ENCODE measurements around the gene DPP8. TPM values are rescaled to one million over a fixed set of nuclear protein-coding genes. Genes with fewer than 3 reads are reported as not detected.

The DPP8 gene
- total and polyA plus RNA-seq, 2 experiments from 2014 or later: 21.7 to 33.5 TPM

DNA sequence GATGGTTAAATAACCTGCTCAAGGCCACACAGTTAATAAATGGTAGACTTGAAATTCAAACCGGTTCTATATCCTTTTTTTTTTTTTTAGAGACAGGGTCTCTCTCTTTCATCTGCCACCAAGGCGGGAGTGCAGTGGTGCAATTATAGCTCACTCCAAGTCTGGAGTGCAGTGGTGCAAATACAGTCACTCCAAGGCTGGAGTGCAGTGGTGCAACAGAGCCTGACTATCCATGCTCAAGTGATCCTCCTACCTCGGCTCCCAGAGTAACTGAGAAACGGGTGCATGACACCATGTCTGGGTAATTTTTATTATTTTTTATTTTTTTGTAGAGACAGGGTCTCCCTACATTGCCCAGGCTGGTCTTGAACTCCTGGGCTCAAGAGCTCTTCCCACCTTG is 23.4 kb downstream of the DPP8 start:
- no peaks in the 10 kb centered on the region for H4K20me1 ChIP-seq (replicated peaks; ENCODE audit: insufficient read depth)
- ATAC-seq: no peak
- H2AFZ ChIP-seq: no peak overlapping the region
- no peaks in the 10 kb centered on the region for H3K9me3 Mint-ChIP-seq
- H3K27ac Mint-ChIP-seq: no peak overlapping the region
- no peaks in the 10 kb centered on the region for H3K9me2 ChIP-seq (ENCODE audit: insufficient read depth)
- TF ChIP-seq NANOG (IDR thresholded peaks at IDR 0.05; ENCODE audit: borderline replicate concordance): no peak
- TF ChIP-seq EZH2 (IDR thresholded peaks at IDR 0.05; ENCODE audit: low read depth, unreplicated experiment): no peak
- TF ChIP-seq CREB1 (CRISPR knock-in tag; IDR thresholded peaks at IDR 0.05; ENCODE audit: low read depth): no peak
- no peak for TF ChIP-seq JUNB (IDR thresholded peaks at IDR 0.05; ENCODE audit: unreplicated experiment)
- no peak for DNase-seq (ENCODE audit: low spot score)
- peaks cover 14% of the 10 kb centered on the region for H3K36me3 ChIP-seq (ENCODE audit: insufficient read depth)
- H3K36me3 Mint-ChIP-seq (ENCODE audit: low read depth): peaks cover 54% of the 10 kb centered on the region
- H3K27me3 ChIP-seq (ENCODE audit: insufficient read depth): no peaks in the 10 kb centered on the region
- no peaks in the 10 kb centered on the region for H3F3A ChIP-seq (replicated peaks; ENCODE audit: low read depth)
- H3K27ac ChIP-seq (ENCODE audit: low read depth): no peak overlapping the region
- no peak overlapping the region for H3K4me3 Mint-ChIP-seq
- no peaks in the 10 kb centered on the region; the same call in 1 of the 2 replicates for H3K79me2 ChIP-seq (replicated peaks; ENCODE audit: insufficient read depth)
- H3K4me3 ChIP-seq: no peak overlapping the region
- no peaks in the 10 kb centered on the region for H3K4me1 ChIP-seq (ENCODE audit: insufficient read depth)
- peaks cover 2% of the 10 kb centered on the region for H3K27me3 Mint-ChIP-seq (ENCODE audit: insufficient read depth, low read depth, poor library complexity)
- no peak overlapping the region for H3K4me2 ChIP-seq
- H3K4me1 Mint-ChIP-seq: no peaks in the 10 kb centered on the region

DNA sequence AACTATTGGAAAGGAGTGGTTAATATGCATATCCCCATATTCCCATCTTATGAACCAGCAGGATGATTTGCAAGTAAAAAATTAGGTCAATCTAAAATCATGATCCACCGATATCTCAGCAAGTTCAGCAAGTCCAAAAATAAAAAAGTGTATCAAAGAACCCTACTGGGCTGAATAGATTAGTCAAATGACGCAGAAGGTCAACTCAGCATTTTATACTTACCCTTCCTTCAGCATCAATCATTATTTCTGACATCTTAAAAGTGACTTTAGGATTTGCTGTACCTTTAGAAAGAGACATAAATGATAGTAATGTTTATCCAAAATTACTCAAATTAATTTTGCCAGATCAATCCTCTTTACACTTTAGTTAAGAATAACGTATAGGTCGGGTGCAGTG is 32.6 kb downstream of the DPP8 start:
- H3K4me3 Mint-ChIP-seq: no peak overlapping the region
- H3K27ac Mint-ChIP-seq: no peak overlapping the region
- no peak for DNase-seq (ENCODE audit: low spot score)
- H3K36me3 Mint-ChIP-seq (ENCODE audit: low read depth): peaks cover 64% of the 10 kb centered on the region
- Histone ChIP-seq H3K27ac (ENCODE audit: low read depth) (no peak overlapping the region), H3K4me1 (ENCODE audit: insufficient read depth) (no peaks in the 10 kb centered on the region), H3K4me3 (no peak overlapping the region), H3K4me2 (no peak overlapping the region), H3K79me2 (replicated peaks; ENCODE audit: insufficient read depth) (no peaks in the 10 kb centered on the region), H3F3A (replicated peaks; ENCODE audit: low read depth) (no peaks in the 10 kb centered on the region), H3K27me3 (ENCODE audit: insufficient read depth) (no peaks in the 10 kb centered on the region), H3K36me3 (ENCODE audit: insufficient read depth) (peaks cover 30% of the 10 kb centered on the region), H2AFZ (no peak overlapping the region), H3K9me2 (ENCODE audit: insufficient read depth) (no peaks in the 10 kb centered on the region), H4K20me1 (replicated peaks; ENCODE audit: insufficient read depth) (peaks cover 4% of the 10 kb centered on the region; the same call in 1 of the 2 replicates)
- no peaks in the 10 kb centered on the region; the same call in 2 of the 3 replicates for H3K9me3 Mint-ChIP-seq
- H3K27me3 Mint-ChIP-seq (ENCODE audit: insufficient read depth, low read depth, poor library complexity): no peaks in the 10 kb centered on the region
- no peaks in the 10 kb centered on the region for H3K4me1 Mint-ChIP-seq
- ATAC-seq: no peak
- no peak for TF ChIP-seq NANOG (IDR thresholded peaks at IDR 0.05; ENCODE audit: borderline replicate concordance)
- TF ChIP-seq ETS1 (IDR thresholded peaks at IDR 0.05): no peak
- TF ChIP-seq POLR2AphosphoS5 (IDR thresholded peaks at IDR 0.05; ENCODE audit: low read depth): no peak
- TF ChIP-seq, protein P1, sequence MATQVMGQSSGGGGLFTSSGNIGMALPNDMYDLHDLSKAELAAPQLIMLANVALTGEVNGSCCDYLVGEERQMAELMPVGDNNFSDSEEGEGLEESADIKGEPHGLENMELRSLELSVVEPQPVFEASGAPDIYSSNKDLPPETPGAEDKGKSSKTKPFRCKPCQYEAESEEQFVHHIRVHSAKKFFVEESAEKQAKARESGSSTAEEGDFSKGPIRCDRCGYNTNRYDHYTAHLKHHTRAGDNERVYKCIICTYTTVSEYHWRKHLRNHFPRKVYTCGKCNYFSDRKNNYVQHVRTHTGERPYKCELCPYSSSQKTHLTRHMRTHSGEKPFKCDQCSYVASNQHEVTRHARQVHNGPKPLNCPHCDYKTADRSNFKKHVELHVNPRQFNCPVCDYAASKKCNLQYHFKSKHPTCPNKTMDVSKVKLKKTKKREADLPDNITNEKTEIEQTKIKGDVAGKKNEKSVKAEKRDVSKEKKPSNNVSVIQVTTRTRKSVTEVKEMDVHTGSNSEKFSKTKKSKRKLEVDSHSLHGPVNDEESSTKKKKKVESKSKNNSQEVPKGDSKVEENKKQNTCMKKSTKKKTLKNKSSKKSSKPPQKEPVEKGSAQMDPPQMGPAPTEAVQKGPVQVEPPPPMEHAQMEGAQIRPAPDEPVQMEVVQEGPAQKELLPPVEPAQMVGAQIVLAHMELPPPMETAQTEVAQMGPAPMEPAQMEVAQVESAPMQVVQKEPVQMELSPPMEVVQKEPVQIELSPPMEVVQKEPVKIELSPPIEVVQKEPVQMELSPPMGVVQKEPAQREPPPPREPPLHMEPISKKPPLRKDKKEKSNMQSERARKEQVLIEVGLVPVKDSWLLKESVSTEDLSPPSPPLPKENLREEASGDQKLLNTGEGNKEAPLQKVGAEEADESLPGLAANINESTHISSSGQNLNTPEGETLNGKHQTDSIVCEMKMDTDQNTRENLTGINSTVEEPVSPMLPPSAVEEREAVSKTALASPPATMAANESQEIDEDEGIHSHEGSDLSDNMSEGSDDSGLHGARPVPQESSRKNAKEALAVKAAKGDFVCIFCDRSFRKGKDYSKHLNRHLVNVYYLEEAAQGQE (IDR thresholded peaks at IDR 0.05; ENCODE audit: unreplicated experiment): no peak
- no peak for TF ChIP-seq JUNB (IDR thresholded peaks at IDR 0.05; ENCODE audit: unreplicated experiment)
- TF ChIP-seq, protein P2, sequence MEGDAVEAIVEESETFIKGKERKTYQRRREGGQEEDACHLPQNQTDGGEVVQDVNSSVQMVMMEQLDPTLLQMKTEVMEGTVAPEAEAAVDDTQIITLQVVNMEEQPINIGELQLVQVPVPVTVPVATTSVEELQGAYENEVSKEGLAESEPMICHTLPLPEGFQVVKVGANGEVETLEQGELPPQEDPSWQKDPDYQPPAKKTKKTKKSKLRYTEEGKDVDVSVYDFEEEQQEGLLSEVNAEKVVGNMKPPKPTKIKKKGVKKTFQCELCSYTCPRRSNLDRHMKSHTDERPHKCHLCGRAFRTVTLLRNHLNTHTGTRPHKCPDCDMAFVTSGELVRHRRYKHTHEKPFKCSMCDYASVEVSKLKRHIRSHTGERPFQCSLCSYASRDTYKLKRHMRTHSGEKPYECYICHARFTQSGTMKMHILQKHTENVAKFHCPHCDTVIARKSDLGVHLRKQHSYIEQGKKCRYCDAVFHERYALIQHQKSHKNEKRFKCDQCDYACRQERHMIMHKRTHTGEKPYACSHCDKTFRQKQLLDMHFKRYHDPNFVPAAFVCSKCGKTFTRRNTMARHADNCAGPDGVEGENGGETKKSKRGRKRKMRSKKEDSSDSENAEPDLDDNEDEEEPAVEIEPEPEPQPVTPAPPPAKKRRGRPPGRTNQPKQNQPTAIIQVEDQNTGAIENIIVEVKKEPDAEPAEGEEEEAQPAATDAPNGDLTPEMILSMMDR (conservative IDR thresholded peaks at IDR 0.05; ENCODE audit: low read depth in 2 of 2): no peak
- no peak for TF ChIP-seq ZNF114 (CRISPR knock-in tag; IDR thresholded peaks at IDR 0.05)
- no peak for TF ChIP-seq STAT1 (IDR thresholded peaks at IDR 0.05; ENCODE audit: unreplicated experiment)
- no peak for TF ChIP-seq EZH2 (IDR thresholded peaks at IDR 0.05; ENCODE audit: low read depth, unreplicated experiment)
